Naive thymus-derived CD4-positive, alpha-beta T cell (primary cell): ENCODE measurements around the gene TMEM242. TPM values are rescaled to one million over a fixed set of nuclear protein-coding genes. Genes with fewer than 3 reads are reported as not detected.
A peak's percentile ranks its signal among the peaks of the same experiment; 100 is the strongest.

Source experiments
- ATAC-seq: fragments of 150-1000 bp; cut with Tn5 transposase; 2 replicates; pipeline ENCODE4 v1.10.0; 2021; ENCODE audit warnings: mild to moderate bottlenecking, moderate library complexity
- CTCF ChIA-PET: fragments of 350-600 bp; sonication (Branson Sonifier 250); formaldehyde crosslinking; loops from one replicate; lab custom pipeline; 2021; ENCODE audit warnings: antibody characterized with exemption; lab: Charles Lee
- POLR2A ChIA-PET: fragments of 350-600 bp; sonication (Branson Sonifier 250); formaldehyde crosslinking; loops from one replicate; lab custom pipeline; 2021; ENCODE audit warnings: antibody characterized with exemption, inconsistent platforms; lab: Charles Lee
- DNase-seq, 9 donors: peaks; one replicate each; pipeline versions ENCODE4 v3.0.0 to v3.0.0-alpha.2; 2020 to 2022; ENCODE audit warnings: mixed read lengths in 1 of 9
- H3K27ac ChIP-seq: one replicate; pipeline ENCODE4 v1.7.0; 2013; ENCODE audit warnings: mild to moderate bottlenecking, low read depth, low read length, moderate library complexity
- H3K27me3 ChIP-seq, 2 donors: one replicate each; pipeline ENCODE4 v1.7.0; 2013; ENCODE audit warnings: low read length in 2 of 2, mild to moderate bottlenecking in 2 of 2, moderate library complexity in 2 of 2; ENCODE audit not compliant: control insufficient read depth in 2 of 2, insufficient read depth in 2 of 2
- H3K36me3 ChIP-seq, 3 experiments: 1 replicate in 2 of 3; 2 replicates in 1 of 3; pipeline ENCODE4 v1.7.0; 2013; ENCODE audit warnings: low read length in 3 of 3, mild to moderate bottlenecking in 3 of 3, moderate library complexity in 1 of 3; ENCODE audit not compliant: insufficient read depth in 3 of 3, control insufficient read depth in 2 of 3
- H3K4me1 ChIP-seq, 2 donors: one replicate each; pipeline ENCODE4 v1.7.0; 2013; ENCODE audit warnings: low read length in 2 of 2, mild to moderate bottlenecking in 2 of 2, moderate library complexity in 1 of 2; ENCODE audit not compliant: control insufficient read depth in 2 of 2, insufficient read depth in 2 of 2
- H3K4me3 ChIP-seq: 2 replicates; pipeline ENCODE4 v1.7.0; 2013; ENCODE audit warnings: mild to moderate bottlenecking, low read length
- H3K9me3 ChIP-seq, 3 experiments: 1 replicate in 2 of 3; 2 replicates in 1 of 3; pipeline ENCODE4 v1.7.0; 2013; ENCODE audit warnings: low read length in 3 of 3; ENCODE audit not compliant: control insufficient read depth in 2 of 3
- H3K27ac Mint-ChIP-seq, 9 donors: one replicate each; pipeline ENCODE4 v1.8.0; 2020 to 2022; ENCODE audit warnings: mixed read lengths in 9 of 9, mild to moderate bottlenecking in 8 of 9, moderate library complexity in 5 of 9, inconsistent platforms in 2 of 9
- H3K27me3 Mint-ChIP-seq, 5 donors: one replicate each; pipeline ENCODE4 v1.8.0; 2021 to 2022; ENCODE audit warnings: mixed read lengths in 5 of 5, mild to moderate bottlenecking in 1 of 5
- H3K36me3 Mint-ChIP-seq, 5 donors: one replicate each; pipeline ENCODE4 v1.8.0; 2020 to 2022; ENCODE audit warnings: mixed read lengths in 5 of 5, mild to moderate bottlenecking in 3 of 5, inconsistent platforms in 1 of 5
- H3K4me1 Mint-ChIP-seq, 7 donors: one replicate each; pipeline ENCODE4 v1.8.0; 2020 to 2022; ENCODE audit warnings: mixed read lengths in 7 of 7, mild to moderate bottlenecking in 3 of 7, inconsistent platforms in 1 of 7
- H3K4me3 Mint-ChIP-seq, 10 donors: one replicate each; pipeline ENCODE4 v1.8.0; 2020 to 2022; ENCODE audit warnings: mild to moderate bottlenecking in 10 of 10, mixed read lengths in 10 of 10, moderate library complexity in 6 of 10, inconsistent platforms in 2 of 10
- H3K9me3 Mint-ChIP-seq, 11 donors: one replicate each; pipeline ENCODE4 v1.8.0; 2020 to 2022; ENCODE audit warnings: mixed read lengths in 11 of 11, mild to moderate bottlenecking in 4 of 11, inconsistent platforms in 1 of 11, moderate library complexity in 1 of 11
- intact Hi-C, 2 donors: fragments of 100-400 bp; cut with micrococcal nuclease; formaldehyde crosslinking; loops; one replicate each; pipeline ENCODE4 v1.15.1; 2023
- polyA plus RNA-seq, 2 donors: library from polyadenylated mRNA; unstranded; fragments of 300-500 nt; fragmentation: Illumina TruSeq; gene quantifications; one replicate each; pipeline ENCODE4 v1.2.3, GENCODE V29; 2021
- total RNA-seq, 6 experiments: library from RNA in 5 of 6; stranded (reverse) in 5 of 6; gene quantifications; 1 replicate in 5 of 6; 2 replicates in 1 of 6; pipeline ENCODE4 v1.2.3 and lab custom pipeline; 2021 to 2026

The TMEM242 gene
- total and polyA plus RNA-seq, 7 experiments from 2014 or later, result 6.6 to 15.6 (median 12.8) TPM

DNA sequence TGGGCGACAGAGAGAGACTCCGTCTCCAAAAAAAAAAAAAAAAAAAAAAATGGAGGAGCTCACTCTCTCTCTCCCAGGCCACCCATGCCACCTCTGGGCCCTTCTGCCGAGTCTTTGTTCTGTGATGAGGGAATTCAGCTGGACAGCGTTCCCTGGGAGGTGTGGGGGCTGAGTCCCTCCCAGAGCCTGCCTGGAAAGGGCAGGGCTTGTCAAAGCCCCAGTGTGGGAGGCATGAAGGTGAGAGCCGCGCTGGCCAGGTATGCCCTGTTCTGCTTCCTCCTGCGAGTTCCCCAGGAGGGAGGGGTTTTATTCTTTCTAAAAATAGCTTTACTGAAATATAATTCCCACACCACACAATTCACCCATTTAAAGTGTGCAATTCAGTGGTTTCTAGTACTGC is 69.6 kb downstream of the TMEM242 start:
- Histone ChIP-seq H3K4me1 (peaks cover 0 to 6% of the 10 kb centered on the region in 2 donors), H3K9me3 (no peaks in the 10 kb centered on the region), H3K27ac (no peak overlapping the region), H3K36me3 (no peaks in the 10 kb centered on the region), H3K27me3 (no peaks in the 10 kb centered on the region), H3K4me3 (no peak overlapping the region)
- Mint-ChIP-seq H3K4me3 (no peak overlapping the region), H3K36me3 (peaks cover 0 to 1% (median 0%) of the 10 kb centered on the region in 5 donors), H3K4me1 (peaks cover 0 to 4% (median 0%) of the 10 kb centered on the region in 7 donors), H3K27ac (no peak overlapping the region), H3K27me3 (peaks cover 0 to 32% (median 6%) of the 10 kb centered on the region in 5 donors), H3K9me3 (peaks cover 0 to 8% (median under 1%) of the 10 kb centered on the region in 11 donors)
- DNase-seq, result no peak
- intact Hi-C loops, result no loop called here
- no peak for ATAC-seq
- ChIA-PET CTCF (no interaction called here), POLR2A (interaction anchor here (0.6 kb wide), 1 partner anchor 184 kb away, joined by 3 read pairs; no protein-coding TSS in a partner anchor)

DNA sequence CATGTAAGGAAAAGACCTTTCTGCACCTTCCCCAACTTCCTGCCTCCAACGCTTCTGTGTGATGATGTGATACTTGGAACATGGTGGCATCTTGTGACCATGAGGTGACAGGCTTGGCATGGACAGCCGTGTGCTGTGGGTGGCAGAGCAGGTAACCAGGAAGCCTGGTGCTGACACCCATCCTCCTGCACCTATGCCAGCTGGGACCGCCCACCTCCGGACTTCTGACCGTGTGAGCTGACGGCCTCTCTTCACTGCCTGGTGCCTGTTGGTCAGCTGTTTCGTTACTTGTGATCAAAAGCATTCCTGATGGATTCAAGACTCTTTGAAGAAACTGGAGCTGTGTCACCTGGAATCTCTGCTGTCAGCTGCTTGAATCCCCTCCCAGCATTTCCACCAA is 70.3 kb downstream of the TMEM242 start:
- ATAC-seq (no peak), DNase-seq (no peak)
- H3K9me3 ChIP-seq, result peaks cover 0 to 4% (median 0%) of the 10 kb centered on the region in 3 experiments
- no peak overlapping the region for H3K27ac ChIP-seq
- H3K36me3 ChIP-seq, result no peaks in the 10 kb centered on the region
- CTCF ChIA-PET, result no interaction called here
- peaks cover 0 to 35% (median 6%) of the 10 kb centered on the region in 5 donors for H3K27me3 Mint-ChIP-seq
- no peak overlapping the region for H3K4me3 ChIP-seq
- POLR2A ChIA-PET, result no interaction called here
- peaks cover 0 to 6% (median 2%) of the 10 kb centered on the region in 5 donors for H3K36me3 Mint-ChIP-seq
- H3K4me1 ChIP-seq, result no peaks in the 10 kb centered on the region
- peaks cover 0 to 13% (median 6%) of the 10 kb centered on the region in 11 donors for H3K9me3 Mint-ChIP-seq
- H3K4me1 Mint-ChIP-seq, result peaks cover 0 to 2% (median 0%) of the 10 kb centered on the region in 7 donors
- no peak overlapping the region for H3K27ac Mint-ChIP-seq
- H3K4me3 Mint-ChIP-seq, result no peak overlapping the region
- intact Hi-C loops, result no loop called here
- H3K27me3 ChIP-seq, result no peaks in the 10 kb centered on the region

DNA sequence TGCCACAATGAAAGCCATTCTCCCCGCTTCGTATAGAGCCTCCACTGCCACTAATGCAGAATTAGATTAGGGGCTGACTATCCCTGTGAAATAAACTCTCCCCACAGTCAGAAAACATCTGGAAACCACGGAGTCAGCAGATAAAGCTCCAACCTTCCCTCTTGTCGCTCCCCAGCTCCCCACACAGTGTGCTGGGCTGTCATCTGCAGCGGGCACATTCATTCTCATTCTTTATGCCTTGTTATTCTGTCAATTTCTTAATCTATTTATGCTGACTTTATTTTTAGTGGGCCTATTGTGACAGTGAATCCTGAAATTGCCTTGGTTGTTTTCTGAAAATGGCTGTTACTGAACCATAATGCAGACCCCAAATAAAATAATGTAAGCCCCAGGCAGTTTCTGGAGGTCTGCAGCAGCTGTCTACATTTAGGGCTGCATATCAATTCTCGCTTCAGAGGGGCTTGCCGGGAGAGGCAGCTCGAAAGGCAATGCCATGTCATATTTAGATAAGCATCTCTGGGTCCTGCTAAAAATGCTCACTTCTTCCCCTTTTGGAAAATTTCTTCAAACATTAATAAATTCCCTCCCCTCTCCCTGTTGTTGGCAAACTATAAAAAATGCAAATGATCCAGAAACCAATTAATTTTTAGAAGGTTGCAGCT is 71.6 kb downstream of the TMEM242 start:
- H3K4me1 Mint-ChIP-seq, result peaks cover 0 to 2% (median 0%) of the 10 kb centered on the region in 7 donors
- intact Hi-C loops, result no loop called here
- CTCF ChIA-PET, result no interaction called here

DNA sequence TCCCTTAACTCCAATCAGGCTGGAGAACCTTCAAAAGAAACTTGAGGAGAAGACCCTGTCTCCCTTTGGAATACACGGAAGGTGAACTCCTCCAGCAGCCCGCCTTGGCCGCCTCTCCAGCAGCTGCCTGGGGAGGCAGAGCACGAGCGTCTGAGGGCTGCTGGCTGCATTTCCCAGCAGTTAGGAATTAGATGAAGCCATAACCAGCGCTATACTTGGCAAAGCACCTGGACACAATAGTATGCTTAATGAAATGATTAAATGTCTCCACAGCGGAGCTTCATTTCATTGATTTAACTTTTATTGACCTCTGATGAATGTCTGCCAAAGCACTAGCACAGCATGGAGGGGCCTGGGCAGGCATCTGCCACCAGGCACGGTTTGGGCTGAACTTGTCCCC is 73.5 kb downstream of the TMEM242 start:
- Mint-ChIP-seq H3K27me3 (peaks cover 0 to 25% (median 0%) of the 10 kb centered on the region in 5 donors), H3K27ac (no peak overlapping the region), H3K4me1 (peaks cover 0 to 2% (median 0%) of the 10 kb centered on the region in 7 donors), H3K9me3 (peaks cover 0 to 13% (median 6%) of the 10 kb centered on the region in 11 donors), H3K36me3 (peaks cover 0 to 6% (median 2%) of the 10 kb centered on the region in 5 donors), H3K4me3 (no peak overlapping the region)
- intact Hi-C loops, result no loop called here
- no peak overlapping the region for H3K4me3 ChIP-seq
- no peak overlapping the region for H3K27ac ChIP-seq
- no peaks in the 10 kb centered on the region for H3K27me3 ChIP-seq
- no peaks in the 10 kb centered on the region for H3K36me3 ChIP-seq
- ChIA-PET CTCF (interaction anchor here (1.2 kb wide), 1 partner anchor 21 kb away, joined by 3 read pairs; no protein-coding TSS in a partner anchor), POLR2A (no interaction called here)
- H3K4me1 ChIP-seq, result no peaks in the 10 kb centered on the region
- DNase-seq, result no peak
- ATAC-seq, result no peak
- H3K9me3 ChIP-seq, result peaks cover 0 to 4% (median 0%) of the 10 kb centered on the region in 3 experiments

More for the DNA sequence above, 71.6 kb downstream of the TMEM242 start:
- POLR2A ChIA-PET, result no interaction called here
- DNase-seq (no peak), ATAC-seq (no peak)
- peaks cover 0 to 6% (median 2%) of the 10 kb centered on the region in 5 donors for H3K36me3 Mint-ChIP-seq
- H3K4me3 Mint-ChIP-seq, result no peak overlapping the region
- H3K27me3 Mint-ChIP-seq, result peaks cover 0 to 28% (median 6%) of the 10 kb centered on the region in 5 donors
- Histone ChIP-seq H3K4me3 (no peak overlapping the region), H3K36me3 (no peaks in the 10 kb centered on the region), H3K4me1 (no peaks in the 10 kb centered on the region), H3K27ac (no peak overlapping the region), H3K9me3 (peaks cover 0 to 4% (median 0%) of the 10 kb centered on the region in 3 experiments), H3K27me3 (no peaks in the 10 kb centered on the region)
- H3K9me3 Mint-ChIP-seq, result peaks cover 0 to 13% (median 6%) of the 10 kb centered on the region in 11 donors
- no peak overlapping the region for H3K27ac Mint-ChIP-seq

DNA sequence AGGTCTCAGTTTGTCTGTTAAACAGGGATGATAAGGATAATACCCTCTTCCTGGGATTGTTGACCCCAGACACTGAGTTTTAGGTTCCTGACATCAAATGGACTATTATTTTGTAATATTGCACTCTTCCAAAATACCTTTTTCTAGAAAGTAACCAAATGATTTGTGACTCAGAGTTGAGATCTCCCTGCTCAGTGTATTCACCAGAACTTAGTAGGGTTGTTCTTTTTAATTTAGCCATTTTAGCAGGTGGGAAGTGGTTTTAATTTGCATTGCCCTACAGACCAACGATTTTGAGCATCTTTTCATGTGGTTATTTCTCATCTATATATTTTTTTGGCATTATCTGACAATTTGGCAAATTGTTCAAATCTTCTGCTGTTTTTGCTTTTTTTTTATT is 75.1 kb downstream of the TMEM242 start:
- Mint-ChIP-seq H3K4me1 (peaks cover 0 to 2% (median 0%) of the 10 kb centered on the region in 7 donors), H3K9me3 (peaks cover 2 to 22% (median 7%) of the 10 kb centered on the region in 11 donors), H3K4me3 (no peak overlapping the region), H3K27ac (no peak overlapping the region), H3K36me3 (peaks cover 0 to 12% (median 5%) of the 10 kb centered on the region in 5 donors), H3K27me3 (peaks cover 0 to 24% (median 0%) of the 10 kb centered on the region in 5 donors)
- ChIA-PET CTCF (no interaction called here), POLR2A (no interaction called here)
- H3K4me1 ChIP-seq, result no peaks in the 10 kb centered on the region
- intact Hi-C loops, result no loop called here
- H3K27me3 ChIP-seq, result no peaks in the 10 kb centered on the region
- no peak overlapping the region for H3K27ac ChIP-seq
- H3K4me3 ChIP-seq, result no peak overlapping the region
- ATAC-seq (no peak), DNase-seq (no peak)
- H3K36me3 ChIP-seq, result no peaks in the 10 kb centered on the region
- peaks cover 0 to 4% (median 0%) of the 10 kb centered on the region in 3 experiments for H3K9me3 ChIP-seq

DNA sequence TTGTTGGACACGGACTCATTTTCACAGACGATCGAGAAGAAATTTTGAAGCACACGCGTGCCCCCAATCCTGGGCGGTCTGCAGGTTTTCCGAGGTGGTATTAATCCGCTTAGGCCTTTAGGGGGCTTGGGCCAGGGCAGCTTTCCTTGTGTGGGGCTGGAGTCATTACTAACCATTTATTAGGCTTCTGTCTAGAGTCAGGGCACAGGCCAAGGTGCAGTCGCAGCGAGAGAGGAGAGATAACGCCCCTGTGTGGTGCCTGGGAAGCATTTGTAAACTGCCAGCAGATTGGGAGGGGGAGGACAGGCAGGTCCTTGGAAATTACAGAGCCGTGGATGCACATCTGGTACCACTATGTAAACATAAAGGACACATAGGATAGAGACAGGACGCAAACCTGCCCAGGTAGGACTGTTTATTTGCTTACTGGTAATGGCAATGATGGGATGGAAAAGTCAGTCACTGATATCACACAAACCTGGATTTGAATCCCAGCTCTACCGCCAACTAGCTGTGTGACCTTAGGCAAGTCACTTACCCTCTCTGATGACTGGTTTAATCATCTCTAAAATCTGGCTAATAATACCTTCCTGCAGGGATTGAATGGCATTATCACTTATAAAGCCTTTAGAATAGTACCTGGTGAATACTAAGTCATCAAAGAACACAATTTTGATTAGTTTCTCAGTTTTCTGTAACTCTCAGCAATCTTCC is 76.4 kb downstream of the TMEM242 start:
- H3K36me3 ChIP-seq, result no peaks in the 10 kb centered on the region
- peaks cover 0 to 28% (median 0%) of the 10 kb centered on the region in 5 donors for H3K27me3 Mint-ChIP-seq
- H3K9me3 Mint-ChIP-seq, result peaks cover 2 to 22% (median 7%) of the 10 kb centered on the region in 11 donors
- peaks cover 0 to 12% (median 5%) of the 10 kb centered on the region in 5 donors for H3K36me3 Mint-ChIP-seq
- CTCF ChIA-PET, result no interaction called here
- POLR2A ChIA-PET, result no interaction called here
- ATAC-seq (no peak), DNase-seq (no peak)
- no peak overlapping the region for H3K4me3 Mint-ChIP-seq
- peaks cover 0 to 4% (median 0%) of the 10 kb centered on the region in 3 experiments for H3K9me3 ChIP-seq
- peak overlapping the region in 1 of 9 donors; percentile 20 for H3K27ac Mint-ChIP-seq
- no peaks in the 10 kb centered on the region for H3K27me3 ChIP-seq
- H3K4me1 ChIP-seq, result no peaks in the 10 kb centered on the region
- H3K4me1 Mint-ChIP-seq, result peaks cover 0 to 5% (median 0%) of the 10 kb centered on the region in 7 donors
- no peak overlapping the region for H3K4me3 ChIP-seq
- intact Hi-C loops, result no loop called here
- no peak overlapping the region for H3K27ac ChIP-seq
